GM19239 (cell line): Measurements from ENCODE around the gene SCG2.
"Not testable (repeated sequence)": the region's sequence is repeated elsewhere in the genome, so short reads cannot be mapped to it uniquely, and the experiment has no call there.

Experiments used
- DNase-seq: peaks from one replicate; pipeline ENCODE4 v3.0.0; 2011; ENCODE audit warnings: low spot score; ENCODE audit not compliant: insufficient read length
- FAIRE-seq: peaks from 2 replicates; lab custom pipeline; 2011; peaks lifted over from hg19 to GRCh38; lab: Jason Lieb, UNC

Gene SCG2

DNA sequence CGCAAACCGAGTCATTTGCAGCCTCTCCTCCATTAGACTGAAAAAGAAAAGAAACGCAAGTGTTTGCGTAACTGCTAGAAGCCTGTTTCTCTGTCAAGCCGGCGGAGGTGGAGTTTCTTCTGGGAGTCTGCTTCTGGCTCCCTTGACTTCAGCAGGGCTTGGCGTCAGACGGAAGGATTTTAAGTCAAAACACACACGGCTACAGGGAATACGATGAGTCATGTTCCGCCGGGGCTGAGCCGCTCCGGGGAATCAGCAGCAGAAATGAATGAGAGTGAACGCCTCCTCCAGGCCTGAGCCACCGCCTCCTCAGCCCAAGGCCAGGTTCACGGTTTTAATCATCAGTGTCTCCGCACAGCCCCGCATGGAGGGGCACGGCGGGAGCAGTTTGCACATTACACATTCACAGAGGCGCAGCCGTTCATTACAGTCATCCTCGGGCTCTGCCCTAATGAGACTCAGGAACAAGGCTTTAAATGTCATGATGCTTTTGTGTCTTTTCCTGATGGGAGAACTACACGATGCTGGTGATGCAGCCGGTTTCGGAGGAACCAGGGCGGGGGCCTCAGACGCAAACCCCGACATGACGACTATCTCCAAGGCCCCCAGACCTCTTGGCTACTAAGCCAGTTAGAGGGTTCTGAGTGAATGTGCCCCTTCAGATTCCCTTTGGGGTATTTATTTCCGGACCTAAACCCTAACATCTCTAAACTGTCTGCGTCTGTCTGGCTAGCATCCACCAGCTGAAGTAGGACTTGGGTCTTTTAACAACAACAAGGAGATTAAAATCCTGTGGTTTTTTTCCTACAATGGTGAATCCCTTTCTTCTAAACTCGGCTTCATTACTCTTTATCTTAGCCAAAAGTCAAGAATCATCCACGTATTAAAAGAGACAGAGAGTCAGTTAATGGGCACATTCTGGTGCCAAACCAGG is 11.1 kb upstream of the SCG2 start:
- FAIRE-seq (no peak), DNase-seq (no peak)

DNA sequence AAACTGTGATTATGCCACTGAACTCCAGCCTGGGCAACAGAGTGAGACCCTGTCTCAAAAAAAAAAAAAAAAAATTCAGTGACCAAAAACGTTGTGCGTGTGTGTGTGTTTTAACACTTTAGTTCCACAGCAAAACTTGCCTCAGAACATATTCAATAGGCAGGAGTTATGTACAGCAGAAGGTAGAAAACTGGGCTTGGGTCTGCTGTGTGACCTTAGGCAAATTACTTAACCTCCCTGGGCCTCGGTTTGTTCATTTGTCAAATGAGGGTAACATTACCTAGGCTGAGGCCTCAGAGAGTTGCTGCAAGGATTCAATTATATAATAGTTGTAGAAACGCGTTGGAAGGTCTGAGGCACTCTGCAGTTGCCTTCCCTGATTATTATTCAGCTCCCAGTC is 10.3 kb upstream of the SCG2 start:
- FAIRE-seq, result no peak
- DNase-seq, result no peak

GRCh38 chr2:223611061-223611460 is 8.9 kb upstream of the SCG2 start:
- FAIRE-seq, result no peak
- no peak for DNase-seq

DNA sequence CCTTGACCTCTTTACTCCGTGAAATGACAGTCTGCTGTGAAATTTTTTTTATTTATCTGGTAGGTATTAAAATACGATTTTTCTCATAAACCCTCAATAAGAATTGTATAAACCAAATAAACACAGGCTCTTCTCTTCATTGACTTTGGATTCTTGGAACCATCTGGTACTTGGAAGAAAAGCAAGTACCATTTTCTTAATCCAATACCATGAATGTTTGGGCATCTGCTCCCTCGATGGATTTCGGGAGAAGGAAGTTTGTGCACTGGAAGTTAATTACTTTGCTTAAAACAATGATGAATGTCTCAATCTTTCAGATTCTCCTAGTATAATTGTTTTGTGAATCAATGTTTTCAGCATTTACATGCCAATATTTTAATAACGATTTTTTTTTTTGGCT is 5.3 kb upstream of the SCG2 start:
- DNase-seq (no peak), FAIRE-seq (no peak)

DNA sequence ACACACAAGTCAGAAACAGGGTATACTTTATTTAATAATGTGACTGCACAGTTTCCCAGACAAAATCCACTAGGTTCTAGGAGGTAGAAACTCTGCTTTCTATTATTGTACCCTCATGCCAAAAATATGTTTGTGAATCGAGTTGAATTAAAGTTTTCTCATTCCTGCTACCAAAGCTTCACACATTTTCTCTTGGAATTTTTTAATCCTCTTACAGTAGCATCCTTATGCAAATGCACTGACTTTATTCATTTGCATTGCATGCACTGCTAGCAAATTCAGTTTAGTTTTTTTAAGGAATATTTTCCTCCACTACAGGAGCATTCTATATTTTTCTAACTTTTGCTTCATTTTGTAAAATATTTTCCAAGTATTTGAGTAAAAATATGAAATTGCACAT is 4.8 kb upstream of the SCG2 start:
- no peak for DNase-seq
- no peak for FAIRE-seq

GRCh38 chr2:223604231-223604630 is 2.1 kb upstream of the SCG2 start:
- no peak for FAIRE-seq
- DNase-seq, result no peak

- DNase-seq (no peak), FAIRE-seq (no peak)
These were observed 811 bp upstream of the SCG2 start for GRCh38 chr2:223602972-223603371.

DNA sequence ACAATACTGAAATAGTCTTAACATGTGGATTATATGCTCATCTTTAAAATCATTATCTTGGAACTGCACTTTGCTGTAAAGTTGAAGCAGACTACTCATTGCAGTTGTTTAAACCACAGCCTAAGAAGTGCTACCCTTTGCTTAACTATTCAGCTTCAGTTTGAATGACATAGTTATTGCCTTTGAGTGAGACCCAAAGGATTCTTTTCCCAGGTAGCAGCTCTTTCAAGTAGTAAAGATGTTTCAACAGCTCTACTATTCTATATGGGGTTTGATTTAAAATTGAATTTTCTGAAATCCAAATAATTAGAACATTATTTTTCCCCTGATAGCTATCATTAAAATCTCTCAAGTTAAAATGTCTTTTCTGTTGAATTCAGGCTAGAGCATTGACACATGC is 1.1 kb downstream of the SCG2 start:
- FAIRE-seq (no peak), DNase-seq (no peak)

- DNase-seq, result no peak
- no peak for FAIRE-seq
These were observed 2.4 kb downstream of the SCG2 start for GRCh38 chr2:223599640-223600380.

DNA sequence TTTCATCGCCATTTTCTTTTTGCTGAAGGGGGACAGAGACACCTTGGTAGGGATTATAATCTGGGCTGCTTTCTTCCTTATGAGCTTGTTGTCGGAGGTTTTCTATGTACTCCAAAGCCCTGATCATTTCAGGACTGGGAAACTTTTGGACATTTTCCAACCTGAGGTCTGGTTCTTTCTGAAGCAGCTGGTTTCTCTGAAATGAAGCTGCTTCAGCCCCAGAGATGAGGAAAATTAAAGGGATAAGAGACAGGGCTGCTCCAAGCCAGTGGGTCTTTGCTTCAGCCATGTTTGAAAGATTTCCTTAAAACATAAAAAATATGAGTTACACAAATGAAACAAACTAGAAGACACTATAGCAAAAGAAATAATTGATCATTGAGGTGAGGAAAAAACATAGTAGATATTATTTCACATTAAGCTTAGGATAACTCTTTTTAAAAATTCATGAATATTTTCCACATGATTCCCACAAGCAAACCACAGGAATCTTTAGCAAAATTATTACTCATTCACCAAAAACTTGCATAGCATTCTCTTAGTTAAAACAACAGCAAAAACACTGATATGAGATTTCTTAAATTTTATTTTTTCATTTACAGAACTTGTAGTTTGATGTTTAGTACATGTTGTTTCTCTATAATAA is 3.0 kb downstream of the SCG2 start:
- FAIRE-seq (no peak), DNase-seq (no peak)

GRCh38 chr2:223597076-223597475 is 5.1 kb downstream of the SCG2 start:
- no peak for FAIRE-seq

GRCh38 chr2:223596208-223596607 is 6.0 kb downstream of the SCG2 start:
- FAIRE-seq (no peak), DNase-seq (no peak)

More at GRCh38 chr2:223597076-223597475, 5.1 kb downstream of the SCG2 start:
- DNase-seq, result no peak

DNA sequence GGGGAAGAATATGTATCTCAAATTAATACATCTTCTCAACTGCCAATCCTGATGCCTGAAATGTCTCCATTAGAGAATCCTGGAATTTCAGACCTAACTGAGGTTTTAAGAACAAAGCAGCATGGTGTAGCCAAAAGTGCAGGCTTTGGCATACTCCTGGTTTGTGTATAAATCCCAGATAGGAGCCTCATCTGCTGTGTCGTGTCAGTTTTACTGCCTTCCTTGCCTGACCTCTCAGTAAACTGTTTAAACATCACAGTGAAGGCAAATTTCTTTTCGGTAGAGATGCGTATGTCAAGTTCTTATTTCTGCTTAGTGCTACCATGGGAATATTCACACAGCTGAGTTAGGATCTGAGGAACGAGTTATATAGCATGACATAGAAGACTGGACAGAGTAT is 7.3 kb downstream of the SCG2 start:
- no peak for DNase-seq
- no peak for FAIRE-seq

DNA sequence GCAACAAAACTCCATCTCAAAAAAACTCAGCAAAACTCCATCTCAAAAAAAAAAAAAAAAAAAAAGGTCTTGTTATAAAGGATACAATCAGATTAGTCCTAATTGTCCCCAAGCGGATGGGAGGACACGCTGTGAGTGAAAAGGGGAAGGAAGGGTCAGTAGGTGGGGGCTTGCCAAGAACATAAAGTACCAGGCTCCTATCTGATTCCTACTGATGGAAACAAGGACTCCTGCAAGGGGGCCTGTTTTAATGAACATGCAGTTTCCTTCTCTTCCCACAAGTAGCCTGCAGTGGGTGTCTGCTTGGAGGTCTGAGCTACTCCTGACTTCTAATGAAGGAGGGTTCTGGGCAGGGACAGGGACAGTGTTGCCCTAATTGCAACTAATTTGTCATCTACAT is 7.9 kb downstream of the SCG2 start:
- no peak for FAIRE-seq
- DNase-seq, result no peak

GRCh38 chr2:223592689-223593088 is 9.5 kb downstream of the SCG2 start:
- DNase-seq, FAIRE-seq: not testable (repeated sequence)

DNA sequence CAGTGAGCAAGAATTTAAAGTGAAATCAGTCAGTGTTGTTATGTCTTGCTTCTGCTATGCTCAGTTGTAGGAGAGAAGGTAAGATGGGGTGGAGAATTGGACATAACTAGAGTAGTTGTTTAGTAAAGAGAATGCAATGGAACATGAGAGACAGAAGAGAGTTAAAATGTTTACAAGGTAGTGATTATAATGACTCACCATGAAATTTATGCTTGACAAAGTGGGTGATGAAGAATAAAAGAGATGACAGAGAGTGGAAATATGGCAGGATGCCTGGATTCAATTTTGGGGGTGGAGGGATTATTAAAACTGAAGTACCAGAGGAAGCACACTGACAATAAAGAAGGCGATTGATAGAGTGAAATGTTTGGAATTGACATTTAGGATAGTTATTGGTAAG is 10.6 kb downstream of the SCG2 start:
- DNase-seq (no peak), FAIRE-seq (no peak)

DNA sequence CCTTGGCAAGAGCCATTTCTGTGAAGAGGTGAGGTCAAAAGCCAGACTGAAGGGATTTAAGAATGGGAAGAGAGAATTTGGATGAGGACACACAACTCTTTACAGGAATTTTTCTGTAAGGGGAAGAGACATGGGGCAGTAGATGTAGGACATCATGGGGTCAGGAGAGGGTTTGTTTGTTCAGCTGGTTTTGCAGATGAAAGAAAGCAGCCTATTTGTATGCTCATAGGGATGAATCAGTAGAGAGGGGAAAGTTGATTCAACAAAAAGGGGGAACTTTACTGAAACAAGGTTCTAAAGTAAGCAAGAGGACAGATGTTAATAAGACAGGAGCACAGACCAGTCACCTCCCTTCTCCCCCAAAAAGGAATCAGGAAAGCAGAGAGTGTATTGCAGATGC is 11.2 kb downstream of the SCG2 start:
- FAIRE-seq (no peak), DNase-seq (no peak)

GRCh38 chr2:223589901-223590300 is 12.3 kb downstream of the SCG2 start:
- DNase-seq, result no peak
- no peak for FAIRE-seq

GRCh38 chr2:223588251-223588650 is 13.9 kb downstream of the SCG2 start:
- DNase-seq (no peak), FAIRE-seq (no peak)

GRCh38 chr2:223587301-223587700 is 14.9 kb downstream of the SCG2 start:
- FAIRE-seq, result no peak

DNA sequence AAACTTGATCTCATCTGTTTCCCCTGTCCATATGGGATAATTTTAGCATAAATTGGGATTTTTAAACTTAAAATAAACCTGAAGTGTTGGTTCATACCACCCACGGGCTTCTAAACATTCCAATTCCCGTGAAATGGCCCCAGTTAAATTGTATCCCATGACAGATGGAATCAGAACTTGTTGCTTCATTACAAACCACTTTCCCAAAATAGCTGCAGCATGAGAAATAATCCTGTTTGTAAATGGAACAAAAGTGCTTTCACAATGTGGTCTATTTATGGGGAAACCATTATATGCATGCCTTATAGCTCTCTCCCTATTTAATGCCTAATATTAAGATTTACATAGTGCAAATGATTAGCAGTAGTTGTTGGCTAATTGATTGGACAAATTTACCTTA is 15.9 kb downstream of the SCG2 start:
- no peak for DNase-seq

More at GRCh38 chr2:223587301-223587700, 14.9 kb downstream of the SCG2 start:
- no peak for DNase-seq

More for the DNA sequence above, 15.9 kb downstream of the SCG2 start:
- FAIRE-seq, result no peak
